ENCODE results near the gene NBEAL1. TPM values are rescaled to one million over a fixed set of nuclear protein-coding genes. Genes with fewer than 3 reads are reported as not detected.
"Not testable (repeated sequence)": the region's sequence is repeated elsewhere in the genome, so short reads cannot be mapped to it uniquely, and the experiment has no call there.

NBEAL1 gene
- total RNA-seq, 3 donors from 2014 or later = 55.0 to 107 (median 81.0) TPM

DNA sequence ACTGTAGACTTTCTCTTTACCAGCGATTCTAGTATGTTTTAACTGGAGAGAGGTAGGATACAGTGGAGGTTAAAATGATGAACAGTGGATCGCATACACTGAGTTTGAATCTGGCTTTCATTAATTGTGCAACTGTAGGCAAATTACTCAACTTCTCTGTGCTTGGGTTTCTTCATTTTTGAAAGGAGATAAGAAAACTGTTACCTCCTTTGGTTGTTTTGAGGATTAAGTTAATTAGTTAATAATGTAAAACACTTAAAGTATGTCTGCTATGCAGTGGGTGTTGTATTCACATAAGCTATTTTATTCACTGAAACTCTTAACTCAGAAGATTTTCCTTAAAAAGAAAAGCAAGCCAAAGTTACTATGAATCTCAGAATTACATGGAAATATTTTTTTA lies 112.3 kb downstream of the NBEAL1 start:
- Histone ChIP-seq H3K9me3 (no peaks in the 10 kb centered on the region), H3K36me3 (ENCODE audit: low read depth) (no peaks in the 10 kb centered on the region), H3K4me1 (ENCODE audit: low read depth) (peaks cover 13% of the 10 kb centered on the region), H3K4me3 (no peak overlapping the region)
- intact Hi-C loops (cut with DNase I, micrococcal nuclease) = no loop called here
- no peak for ATAC-seq
- DNase-seq = no peak
- TF ChIP-seq CTCF (IDR thresholded peaks at IDR 0.05) = no peak

DNA sequence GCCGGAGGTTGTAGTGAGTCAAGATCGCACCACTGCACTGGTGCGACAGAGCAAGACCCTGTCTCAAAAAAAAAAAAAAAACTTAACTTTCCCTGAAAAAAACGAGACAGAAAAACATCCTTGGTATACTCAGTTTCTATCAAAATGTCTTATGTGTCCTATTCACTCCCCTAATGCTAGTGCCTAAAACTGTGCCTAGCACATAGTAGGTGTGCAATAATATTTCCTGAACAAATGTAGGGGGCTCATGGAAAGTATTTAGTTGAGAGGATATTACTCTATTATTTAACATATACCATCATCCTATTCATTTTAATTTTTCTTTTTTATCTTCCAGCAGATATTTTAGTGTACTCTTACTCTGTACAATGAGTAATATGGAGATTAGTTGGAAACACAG lies 120.4 kb downstream of the NBEAL1 start:
- Histone ChIP-seq H3K36me3 (ENCODE audit: low read depth) (no peaks in the 10 kb centered on the region), H3K4me1 (ENCODE audit: low read depth) (no peaks in the 10 kb centered on the region), H3K4me3 (no peak overlapping the region), H3K9me3 (no peaks in the 10 kb centered on the region)
- DNase-seq = no peak
- ATAC-seq = no peak
- no peak for TF ChIP-seq CTCF (IDR thresholded peaks at IDR 0.05)
- intact Hi-C loops (cut with DNase I, micrococcal nuclease) = no loop called here

- ATAC-seq = no peak
- DNase-seq = no peak
- Histone ChIP-seq H3K4me1 (ENCODE audit: low read depth) (no peaks in the 10 kb centered on the region), H3K9me3 (no peaks in the 10 kb centered on the region), H3K36me3 (ENCODE audit: low read depth) (no peaks in the 10 kb centered on the region), H3K4me3 (no peak overlapping the region)
- intact Hi-C loops (cut with DNase I, micrococcal nuclease) = no loop called here
- TF ChIP-seq CTCF (IDR thresholded peaks at IDR 0.05) = no peak
Observed at GRCh38 chr2:203143391-203143790, 128.7 kb downstream of the NBEAL1 start.

GRCh38 chr2:203149194-203149593 lies 134.5 kb downstream of the NBEAL1 start:
- no peak for TF ChIP-seq CTCF (IDR thresholded peaks at IDR 0.05)
- no peaks in the 10 kb centered on the region for H3K9me3 ChIP-seq
- intact Hi-C loops (cut with DNase I, micrococcal nuclease) = no loop called here
- H3K4me1 ChIP-seq (ENCODE audit: low read depth) = no peaks in the 10 kb centered on the region
- no peaks in the 10 kb centered on the region for H3K36me3 ChIP-seq (ENCODE audit: low read depth)
- no peak for DNase-seq
- no peak overlapping the region for H3K4me3 ChIP-seq
- ATAC-seq = no peak

- no peak overlapping the region for H3K4me3 ChIP-seq
- H3K9me3 ChIP-seq = no peaks in the 10 kb centered on the region
- no peaks in the 10 kb centered on the region for H3K36me3 ChIP-seq (ENCODE audit: low read depth)
- peak; percentile 14 for ATAC-seq
- DNase-seq = no peak
- H3K4me1 ChIP-seq (ENCODE audit: low read depth) = no peaks in the 10 kb centered on the region
- no peak for TF ChIP-seq CTCF (IDR thresholded peaks at IDR 0.05)
- intact Hi-C loops (cut with DNase I, micrococcal nuclease) = no loop called here
Observed at GRCh38 chr2:203155406-203155805, 140.7 kb downstream of the NBEAL1 start.

- not testable (repeated sequence) for ATAC-seq; H3K36me3 ChIP-seq (ENCODE audit: low read depth)
Observed at GRCh38 chr2:203162722-203163121, 148.0 kb downstream of the NBEAL1 start.

More at GRCh38 chr2:203162722-203163121, 148.0 kb downstream of the NBEAL1 start:
- H3K4me3 ChIP-seq; H3K9me3 ChIP-seq; H3K4me1 ChIP-seq (ENCODE audit: low read depth); intact Hi-C loops (cut with DNase I, micrococcal nuclease); DNase-seq: not testable (repeated sequence)

Data from mucosa of descending colon (tissue), 3 donors.